Right renal pelvis (tissue), 4 donors: ENCODE measurements around the gene CLTC. TPM values are rescaled to one million over a fixed set of nuclear protein-coding genes. Genes with fewer than 3 reads are reported as not detected.
"Not testable (repeated sequence)": the region's sequence is repeated elsewhere in the genome, so short reads cannot be mapped to it uniquely, and the experiment has no call there.

Source experiments
- DNase-seq, 4 donors: peaks; one replicate each; pipeline ENCODE4 v3.0.0-alpha.2; 2013; ENCODE audit warnings: low read depth in 4 of 4, low spot score in 3 of 4, missing footprints in 1 of 4
- polyA plus RNA-seq, 4 donors: library from polyadenylated mRNA; unstranded; fragments of 120-200 nt; gene quantifications; one replicate each; pipeline ENCODE4 v1.2.1, GENCODE V29; 2013; ENCODE audit not compliant: insufficient read length in 4 of 4

The CLTC gene
- polyA plus RNA-seq, 4 donors: 283 to 318 (median 315) TPM

GRCh38 chr17:59633658-59634359 lies 14.1 kb downstream of the CLTC start:
- no peak for DNase-seq

- DNase-seq: no peak
Measured at GRCh38 chr17:59634632-59635541, 15.2 kb downstream of the CLTC start.

- DNase-seq: no peak
Measured at GRCh38 chr17:59637611-59638310, 18.1 kb downstream of the CLTC start.

- no peak for DNase-seq
Measured at GRCh38 chr17:59638553-59638952, 18.9 kb downstream of the CLTC start.

- DNase-seq: no peak
Measured at GRCh38 chr17:59641799-59642484, 22.2 kb downstream of the CLTC start.

- DNase-seq: no peak
Measured at GRCh38 chr17:59642565-59642964, 22.9 kb downstream of the CLTC start.

- DNase-seq: no peak
Measured at GRCh38 chr17:59643159-59644140, 23.8 kb downstream of the CLTC start.

GRCh38 chr17:59647288-59647687 lies 27.6 kb downstream of the CLTC start:
- no peak for DNase-seq

- no peak for DNase-seq
Measured at GRCh38 chr17:59649886-59650285, 30.2 kb downstream of the CLTC start.

- DNase-seq: no peak
Measured at GRCh38 chr17:59650642-59651041, 30.9 kb downstream of the CLTC start.

GRCh38 chr17:59651346-59651745 lies 31.7 kb downstream of the CLTC start:
- no peak for DNase-seq

GRCh38 chr17:59652119-59652518 lies 32.4 kb downstream of the CLTC start:
- DNase-seq: no peak

- not testable (repeated sequence) for DNase-seq
Measured at GRCh38 chr17:59656624-59657023, 36.9 kb downstream of the CLTC start.

GRCh38 chr17:59666235-59666634 lies 46.5 kb downstream of the CLTC start:
- DNase-seq: no peak

GRCh38 chr17:59668816-59669215 lies 49.1 kb downstream of the CLTC start:
- DNase-seq: no peak

GRCh38 chr17:59669411-59669810 lies 49.7 kb downstream of the CLTC start:
- DNase-seq: peak in 3 of 4 donors; percentile 18 to 43 (median 36)

- DNase-seq: no peak
Measured at GRCh38 chr17:59669944-59670343, 50.2 kb downstream of the CLTC start.

GRCh38 chr17:59671386-59671785 lies 51.7 kb downstream of the CLTC start:
- no peak for DNase-seq

GRCh38 chr17:59675231-59675630 lies 55.5 kb downstream of the CLTC start:
- DNase-seq: no peak
